ENCODE data around the gene BRD1.

Gene BRD1

GRCh38 chr22:49749885-49750510 is 77.7 kb downstream of the BRD1 start:
- DNase-seq = no peak

GRCh38 chr22:49749227-49749626 is 78.4 kb downstream of the BRD1 start:
- DNase-seq = no peak

- no peak for DNase-seq
These were observed 79.2 kb downstream of the BRD1 start for GRCh38 chr22:49748514-49748913.

- no peak for DNase-seq
These were observed 80.0 kb downstream of the BRD1 start for GRCh38 chr22:49747716-49748115.

GRCh38 chr22:49747130-49747529 is 80.5 kb downstream of the BRD1 start:
- no peak for DNase-seq

GRCh38 chr22:49746065-49746464 is 81.6 kb downstream of the BRD1 start:
- DNase-seq = no peak

GRCh38 chr22:49740242-49740641 is 87.4 kb downstream of the BRD1 start:
- no peak for DNase-seq

GRCh38 chr22:49739138-49739537 is 88.5 kb downstream of the BRD1 start:
- no peak for DNase-seq

- DNase-seq = no peak
These were observed 89.1 kb downstream of the BRD1 start for GRCh38 chr22:49738566-49738965.

- DNase-seq = no peak
These were observed 89.7 kb downstream of the BRD1 start for GRCh38 chr22:49738006-49738405.

GRCh38 chr22:49737101-49737551 is 90.5 kb downstream of the BRD1 start:
- no peak for DNase-seq

- DNase-seq = no peak
These were observed 91.1 kb downstream of the BRD1 start for GRCh38 chr22:49736538-49736937.

GRCh38 chr22:49735901-49736421 is 91.7 kb downstream of the BRD1 start:
- DNase-seq = no peak

- DNase-seq = no peak
These were observed 92.2 kb downstream of the BRD1 start for GRCh38 chr22:49735411-49735900.

GRCh38 chr22:49734882-49735281 is 92.8 kb downstream of the BRD1 start:
- no peak for DNase-seq

- no peak for DNase-seq
These were observed 93.3 kb downstream of the BRD1 start for GRCh38 chr22:49734390-49734789.

GRCh38 chr22:49733631-49734030 is 94.0 kb downstream of the BRD1 start:
- DNase-seq = no peak

- no peak for DNase-seq
These were observed 97.0 kb downstream of the BRD1 start for GRCh38 chr22:49730656-49731055.

GRCh38 chr22:49728570-49729271 is 99.0 kb downstream of the BRD1 start:
- DNase-seq = no peak

GRCh38 chr22:49727881-49728569 is 99.6 kb downstream of the BRD1 start:
- DNase-seq = no peak

GRCh38 chr22:49727191-49727880 is 100.3 kb downstream of the BRD1 start:
- DNase-seq = no peak

- DNase-seq = no peak
These were observed 101.0 kb downstream of the BRD1 start for GRCh38 chr22:49726701-49727101.

All from cortex of kidney (tissue), 1 donor.